K562 (cell line): Measurements from ENCODE around the gene ZDHHC24. TPM values are rescaled to one million over a fixed set of nuclear protein-coding genes. Genes with fewer than 3 reads are reported as not detected.
A peak's percentile ranks its signal among the peaks of the same experiment; 100 is the strongest.

ENCODE experiments used
- C11orf30 ChIP-seq: fragments of 450-650 bp; IDR thresholded peaks from 2 replicates; pipeline ENCODE4 v1.6.1; 2016; ENCODE audit warnings: low read depth, mild to moderate bottlenecking
- ETS1 ChIP-seq: conservative IDR thresholded peaks from 2 replicates; pipeline ENCODE4 v1.6.1; 2011; ENCODE audit warnings: low read depth, mild to moderate bottlenecking, low read length; ENCODE audit not compliant: control insufficient read depth
- ETS2 ChIP-seq: IDR thresholded peaks from 2 replicates; pipeline ENCODE4 v1.6.1; 2016; ENCODE audit warnings: borderline replicate concordance, missing genetic modification characterization, mild to moderate bottlenecking, moderate library complexity, missing compliant biosample characterization; ENCODE audit not compliant: poor library complexity, severe bottlenecking
- FOXM1 ChIP-seq, 2 experiments: fragments of 450-650 bp in 1 of 2; sonication (generic) in 1 of 2; formaldehyde crosslinking in 1 of 2; IDR thresholded peaks; 2 replicates each; pipeline versions ENCODE4 v1.6.1 to v1.9.0; 2017 to 2022; ENCODE audit warnings: low read depth in 2 of 2, mild to moderate bottlenecking in 2 of 2, missing genetic modification reagents in 1 of 2, moderate library complexity in 1 of 2
- MEIS2 ChIP-seq: fragments of 450-650 bp; IDR thresholded peaks from 2 replicates; pipeline ENCODE4 v1.6.1; 2014; ENCODE audit warnings: mild to moderate bottlenecking; ENCODE audit not compliant: partially characterized antibody
- RAD21 ChIP-seq, 2 experiments: fragments of 250-450 bp in 1 of 2; fragments of 450-650 bp in 1 of 2; sonication (Bioruptor Pico) in 1 of 2; formaldehyde crosslinking in 1 of 2; IDR thresholded peaks in 1 of 2; conservative IDR thresholded peaks in 1 of 2; 2 replicates each; pipeline versions ENCODE4 v1.4.0 to v1.8.0; 2020 to 2022; ENCODE audit warnings: mild to moderate bottlenecking in 2 of 2, moderate library complexity in 1 of 2
- SIX5 ChIP-seq, 2 experiments: IDR thresholded peaks; 2 replicates each; pipeline ENCODE4 v1.6.1; 2011; ENCODE audit warnings: low read length in 2 of 2, borderline replicate concordance in 1 of 2, low read depth in 1 of 2, mild to moderate bottlenecking in 1 of 2, moderate library complexity in 1 of 2; ENCODE audit not compliant: insufficient read depth in 1 of 2
- SP2 ChIP-seq: IDR thresholded peaks from 2 replicates; pipeline ENCODE4 v1.6.1; 2011; ENCODE audit warnings: mild to moderate bottlenecking, low read depth, low read length, moderate library complexity; ENCODE audit not compliant: poor library complexity, severe bottlenecking; ENCODE audit errors: extremely low read depth
- STAG1 ChIP-seq: sonication (generic); formaldehyde crosslinking; IDR thresholded peaks from 2 replicates; pipeline ENCODE4 v1.5.0; 2020; ENCODE audit warnings: missing genetic modification reagents, borderline replicate concordance
- ZBTB12 ChIP-seq: fragments of 250-450 bp; sonication (Bioruptor Pico); IDR thresholded peaks from 2 replicates; pipeline ENCODE4 v1.4.0; 2020
- ZKSCAN3 ChIP-seq: fragments of 250-450 bp; sonication (Bioruptor Pico); IDR thresholded peaks from 2 replicates; pipeline ENCODE4 v1.4.0; 2020
- ZNF12 ChIP-seq: sonication (generic); formaldehyde crosslinking; IDR thresholded peaks from 2 replicates; pipeline ENCODE4 v1.4.0; 2020; ENCODE audit warnings: mild to moderate bottlenecking, missing genetic modification reagents
- ZNF140 ChIP-seq: fragments of 250-450 bp; sonication (Bioruptor Pico); IDR thresholded peaks from 2 replicates; pipeline ENCODE4 v1.8.0; 2021; ENCODE audit warnings: moderate library complexity, mild to moderate bottlenecking, inconsistent platforms
- ZNF311 ChIP-seq: fragments of 250-450 bp; sonication (Bioruptor Pico); IDR thresholded peaks from 2 replicates; pipeline ENCODE4 v1.4.0; 2020; ENCODE audit warnings: mild to moderate bottlenecking, moderate library complexity
- ZNF316 ChIP-seq: fragments of 450-650 bp; IDR thresholded peaks from 2 replicates; pipeline ENCODE4 v1.6.1; 2016
- ZNF830 ChIP-seq: fragments of 250-450 bp; sonication (Bioruptor Pico); IDR thresholded peaks from 2 replicates; pipeline ENCODE4 v1.5.0; 2021; ENCODE audit warnings: mild to moderate bottlenecking
- polyA plus RNA-seq, 8 experiments: library from polyadenylated mRNA; depleted of rRNA in 4 of 8; stranded (reverse) in 5 of 8; unstranded in 3 of 8; fragments of >200 nt; fragmentation: Nextera tagmentation in 2 of 8; fragmentation: Illumina TruSeq in 1 of 8; extraction: Ambion mirVana in 2 of 8; extraction: Trizol in 1 of 8; gene quantifications; 2 replicates each; pipeline versions ENCODE4 v1.2.1 to v1.2.3, GENCODE V29; 2011 to 2014; ENCODE audit warnings: inconsistent platforms in 1 of 8, missing spikeins in 1 of 8
- total RNA-seq, 7 experiments: library from RNA; depleted of rRNA in 6 of 7; stranded (reverse); fragments of >200 nt in 6 of 7; fragmentation: Illumina TruSeq in 2 of 7; extraction: Trizol in 2 of 7; gene quantifications; 2 replicates each; pipeline versions ENCODE4 v1.2.1 to v1.2.3, GENCODE V29; 2011 to 2021; ENCODE audit warnings: low replicate concordance in 1 of 7
- TF ChIP-seq, protein P1 (sequence below): sonication (generic); formaldehyde crosslinking; IDR thresholded peaks from 2 replicates; pipeline ENCODE4 v1.8.0; 2022; ENCODE audit warnings: mild to moderate bottlenecking, missing genetic modification reagents
- TF ChIP-seq, protein P2 (sequence below): fragments of 250-450 bp; sonication (Bioruptor Pico); IDR thresholded peaks from 2 replicates; pipeline ENCODE4 v1.9.0; 2021; ENCODE audit warnings: mild to moderate bottlenecking, inconsistent platforms
- TF ChIP-seq, protein P3 (sequence below): fragments of 450-650 bp; formaldehyde crosslinking; IDR thresholded peaks from 2 replicates; pipeline ENCODE4 v1.4.0; 2020; ENCODE audit warnings: mild to moderate bottlenecking, mixed read lengths

Gene ZDHHC24
- total and polyA plus RNA-seq, 9 of the 15 experiments (the other 6 are each of a cell fraction or from before 2014, with no cell fraction given): 0.45 to 11.2 (median 2.7) TPM

- TF ChIP-seq RAD21 (CRISPR knock-in tag; conservative IDR thresholded peaks at IDR 0.05 in 1 of 2, IDR thresholded peaks at IDR 0.05 in 1 of 2) (peak; percentile 56 to 68), ETS1 (no peak), ZNF140 (CRISPR knock-in tag) (no peak), MEIS2 (peak; percentile 85), STAG1 (no peak), ETS2 (tag) (no peak), FOXM1 (IDR thresholded peaks at IDR 0.05; ENCODE audit: low read depth) (no peak), FOXM1 (CRISPR knock-in tag; IDR thresholded peaks at IDR 0.05; ENCODE audit: low read depth) (no peak), SIX5 (IDR thresholded peaks at IDR 0.05; ENCODE audit: borderline replicate concordance in 1 of 2, insufficient read depth in 1 of 2, low read depth in 1 of 2, low read length in 2 of 2) (no peak), SP2 (no peak), ZNF311 (CRISPR knock-in tag) (no peak), ZKSCAN3 (CRISPR knock-in tag) (no peak), ZBTB12 (CRISPR knock-in tag) (no peak), ZNF316 (no peak), C11orf30 (no peak), ZNF830 (no peak), ZNF12 (CRISPR knock-in tag) (no peak)
- TF ChIP-seq, protein P1, sequence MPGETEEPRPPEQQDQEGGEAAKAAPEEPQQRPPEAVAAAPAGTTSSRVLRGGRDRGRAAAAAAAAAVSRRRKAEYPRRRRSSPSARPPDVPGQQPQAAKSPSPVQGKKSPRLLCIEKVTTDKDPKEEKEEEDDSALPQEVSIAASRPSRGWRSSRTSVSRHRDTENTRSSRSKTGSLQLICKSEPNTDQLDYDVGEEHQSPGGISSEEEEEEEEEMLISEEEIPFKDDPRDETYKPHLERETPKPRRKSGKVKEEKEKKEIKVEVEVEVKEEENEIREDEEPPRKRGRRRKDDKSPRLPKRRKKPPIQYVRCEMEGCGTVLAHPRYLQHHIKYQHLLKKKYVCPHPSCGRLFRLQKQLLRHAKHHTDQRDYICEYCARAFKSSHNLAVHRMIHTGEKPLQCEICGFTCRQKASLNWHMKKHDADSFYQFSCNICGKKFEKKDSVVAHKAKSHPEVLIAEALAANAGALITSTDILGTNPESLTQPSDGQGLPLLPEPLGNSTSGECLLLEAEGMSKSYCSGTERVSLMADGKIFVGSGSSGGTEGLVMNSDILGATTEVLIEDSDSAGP (CRISPR knock-in tag): no peak
- TF ChIP-seq, protein P2, sequence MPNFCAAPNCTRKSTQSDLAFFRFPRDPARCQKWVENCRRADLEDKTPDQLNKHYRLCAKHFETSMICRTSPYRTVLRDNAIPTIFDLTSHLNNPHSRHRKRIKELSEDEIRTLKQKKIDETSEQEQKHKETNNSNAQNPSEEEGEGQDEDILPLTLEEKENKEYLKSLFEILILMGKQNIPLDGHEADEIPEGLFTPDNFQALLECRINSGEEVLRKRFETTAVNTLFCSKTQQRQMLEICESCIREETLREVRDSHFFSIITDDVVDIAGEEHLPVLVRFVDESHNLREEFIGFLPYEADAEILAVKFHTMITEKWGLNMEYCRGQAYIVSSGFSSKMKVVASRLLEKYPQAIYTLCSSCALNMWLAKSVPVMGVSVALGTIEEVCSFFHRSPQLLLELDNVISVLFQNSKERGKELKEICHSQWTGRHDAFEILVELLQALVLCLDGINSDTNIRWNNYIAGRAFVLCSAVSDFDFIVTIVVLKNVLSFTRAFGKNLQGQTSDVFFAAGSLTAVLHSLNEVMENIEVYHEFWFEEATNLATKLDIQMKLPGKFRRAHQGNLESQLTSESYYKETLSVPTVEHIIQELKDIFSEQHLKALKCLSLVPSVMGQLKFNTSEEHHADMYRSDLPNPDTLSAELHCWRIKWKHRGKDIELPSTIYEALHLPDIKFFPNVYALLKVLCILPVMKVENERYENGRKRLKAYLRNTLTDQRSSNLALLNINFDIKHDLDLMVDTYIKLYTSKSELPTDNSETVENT (CRISPR knock-in tag): no peak
- TF ChIP-seq, protein P3, sequence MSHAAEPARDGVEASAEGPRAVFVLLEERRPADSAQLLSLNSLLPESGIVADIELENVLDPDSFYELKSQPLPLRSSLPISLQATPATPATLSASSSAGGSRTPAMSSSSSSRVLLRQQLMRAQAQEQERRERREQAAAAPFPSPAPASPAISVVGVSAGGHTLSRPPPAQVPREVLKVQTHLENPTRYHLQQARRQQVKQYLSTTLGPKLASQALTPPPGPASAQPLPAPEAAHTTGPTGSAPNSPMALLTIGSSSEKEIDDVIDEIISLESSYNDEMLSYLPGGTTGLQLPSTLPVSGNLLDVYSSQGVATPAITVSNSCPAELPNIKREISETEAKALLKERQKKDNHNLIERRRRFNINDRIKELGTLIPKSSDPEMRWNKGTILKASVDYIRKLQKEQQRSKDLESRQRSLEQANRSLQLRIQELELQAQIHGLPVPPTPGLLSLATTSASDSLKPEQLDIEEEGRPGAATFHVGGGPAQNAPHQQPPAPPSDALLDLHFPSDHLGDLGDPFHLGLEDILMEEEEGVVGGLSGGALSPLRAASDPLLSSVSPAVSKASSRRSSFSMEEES (CRISPR knock-in tag): no peak
These were observed 67.0 kb downstream of the ZDHHC24 start (continued) for GRCh38 chr11:66478729-66479393.
